GM12872 (cell line): Measurements from ENCODE around the gene RIN3.

Source experiments
- CTCF ChIP-seq: IDR thresholded peaks from 3 replicates; pipeline ENCODE4 v1.5.1; 2011; ENCODE audit warnings: low read depth, mild to moderate bottlenecking, low read length, moderate library complexity; ENCODE audit not compliant: insufficient read depth

The RIN3 gene

DNA sequence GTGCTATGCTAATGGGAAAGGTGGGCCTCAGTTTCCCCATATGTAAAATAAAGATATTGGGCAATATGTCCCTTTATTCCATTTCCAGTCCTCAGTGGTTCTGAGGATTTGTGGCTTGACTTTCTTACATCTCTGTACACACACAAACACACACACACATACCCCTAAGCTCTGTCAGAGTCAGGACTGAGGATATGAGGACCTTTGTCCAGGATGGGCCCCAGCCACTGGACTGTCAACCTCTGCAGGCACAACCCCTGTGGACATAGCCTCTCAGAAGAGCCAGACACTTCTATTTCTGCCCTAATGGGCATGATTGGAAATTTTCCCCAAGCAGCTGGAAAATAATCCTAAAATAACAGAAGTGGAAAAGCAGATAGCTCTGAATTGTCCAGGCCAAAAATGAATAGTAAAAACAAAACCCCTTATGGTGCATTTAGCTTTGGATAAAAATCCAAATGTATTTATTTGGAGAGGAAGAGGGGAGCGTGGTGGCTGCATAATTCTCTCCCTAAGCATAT, 50.2 kb downstream of the RIN3 start:
- TF ChIP-seq CTCF: no peak

DNA sequence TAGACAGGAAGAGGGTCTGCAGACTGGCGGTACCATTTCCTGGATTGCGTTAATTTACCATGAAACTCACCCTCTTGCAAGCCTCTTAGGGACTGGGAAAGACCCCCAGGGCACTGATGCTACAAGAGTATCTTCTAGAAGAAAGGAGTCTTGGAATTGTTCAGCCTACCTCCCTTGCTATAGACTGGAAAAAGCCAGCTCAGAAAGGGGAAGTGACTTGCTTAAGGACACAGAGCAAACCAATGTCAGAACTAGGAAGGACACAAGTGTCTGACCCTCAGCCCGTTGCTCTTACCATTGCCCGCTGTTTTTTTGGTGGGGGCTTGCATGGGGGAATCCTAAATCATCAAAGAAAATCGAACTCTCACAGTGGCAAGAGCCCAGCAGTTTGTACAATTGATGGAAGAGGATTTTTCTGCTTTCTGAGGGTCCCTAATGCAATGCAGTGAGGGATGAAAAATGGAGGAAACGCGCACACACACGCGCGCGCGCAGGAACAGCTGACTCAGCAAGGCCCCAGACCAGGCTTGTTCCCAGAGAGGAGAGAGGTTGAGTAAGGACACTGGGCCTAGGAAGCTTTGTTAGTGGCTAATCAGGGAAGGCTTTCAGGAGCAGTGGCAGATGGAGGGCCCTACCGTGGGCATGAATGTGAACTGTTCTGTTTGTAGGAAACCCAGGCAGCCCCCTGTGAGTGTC, 50.9 kb downstream of the RIN3 start:
- no peak for TF ChIP-seq CTCF

- no peak for TF ChIP-seq CTCF
These were observed 51.6 kb downstream of the RIN3 start for GRCh38 chr14:92565040-92565717.

- TF ChIP-seq CTCF: no peak
These were observed 52.1 kb downstream of the RIN3 start for GRCh38 chr14:92565718-92566115.

DNA sequence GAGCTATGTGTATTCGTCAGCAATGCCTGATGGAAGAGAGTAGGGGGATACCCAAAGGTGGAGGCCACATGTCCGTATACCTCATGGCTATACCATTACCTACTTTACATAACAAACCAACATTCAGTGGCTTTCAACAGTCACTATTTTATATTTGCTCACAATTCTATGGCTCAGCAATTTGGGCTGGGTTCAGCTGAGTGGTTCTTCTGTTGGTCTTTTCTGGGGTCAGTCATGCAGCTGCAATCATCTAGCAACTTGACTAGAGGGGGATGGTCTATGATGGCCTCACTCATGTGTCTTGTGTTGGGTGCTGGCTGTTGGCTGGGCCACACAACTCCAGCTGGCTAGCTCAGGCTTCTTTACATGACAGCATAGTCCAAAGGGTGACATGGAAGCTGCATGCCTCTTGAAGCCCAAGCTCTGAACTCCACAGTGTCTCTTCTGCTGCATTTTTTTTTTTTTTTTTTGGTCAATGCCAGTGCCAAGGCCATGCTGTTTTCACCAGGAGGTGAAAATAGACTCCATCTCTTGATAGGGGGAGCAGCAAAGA, 53.7 kb downstream of the RIN3 start:
- TF ChIP-seq CTCF: no peak

- no peak for TF ChIP-seq CTCF
These were observed 55.3 kb downstream of the RIN3 start for GRCh38 chr14:92568621-92569479.
